HG03108 (cell line): ENCODE measurements around the gene CYP4X1.
"Not testable (repeated sequence)": the region's sequence is repeated elsewhere in the genome, so short reads cannot be mapped to it uniquely, and the experiment has no call there.

Source experiments
- ATAC-seq: cut with Tn5 transposase; IDR thresholded peaks from one replicate; pipeline ENCODE4 v1.9.1; 2021; ENCODE audit warnings: moderate library complexity; ENCODE audit not compliant: unreplicated experiment

Gene CYP4X1

GRCh38 chr1:47069509-47069908 lies 46.0 kb downstream of the CYP4X1 start:
- ATAC-seq, result not testable (repeated sequence)

- not testable (repeated sequence) for ATAC-seq
Observed at GRCh38 chr1:47089356-47089755, 65.9 kb downstream of the CYP4X1 start.

- ATAC-seq, result not testable (repeated sequence)
Observed at GRCh38 chr1:47091476-47091875, 68.0 kb downstream of the CYP4X1 start.
